Neural crest cell (in vitro differentiated cells): ENCODE data around the gene NEK6. TPM values are rescaled to one million over a fixed set of nuclear protein-coding genes. Genes with fewer than 3 reads are reported as not detected.

ENCODE experiments used
- DNase-seq: peaks from one replicate; pipeline ENCODE4 v3.0.0; 2021; ENCODE audit warnings: low read depth, mixed read lengths, low spot score
- H3K27ac Mint-ChIP-seq: one replicate; pipeline ENCODE4 v1.8.0; 2021; ENCODE audit warnings: mild to moderate bottlenecking, mixed read lengths; ENCODE audit not compliant: unreplicated experiment
- H3K27me3 Mint-ChIP-seq: 2 replicates; pipeline ENCODE4 v1.8.0; 2021; ENCODE audit warnings: low read depth, mild to moderate bottlenecking, mixed read lengths
- H3K36me3 Mint-ChIP-seq: 2 replicates; pipeline ENCODE4 v1.8.0; 2021; ENCODE audit warnings: low read depth, mild to moderate bottlenecking, mixed read lengths
- H3K4me1 Mint-ChIP-seq: 2 replicates; pipeline ENCODE4 v1.8.0; 2021; ENCODE audit warnings: mixed read lengths
- H3K4me3 Mint-ChIP-seq: one replicate; pipeline ENCODE4 v1.8.0; 2021; ENCODE audit warnings: mild to moderate bottlenecking, mixed read lengths
- H3K9me3 Mint-ChIP-seq: 2 replicates; pipeline ENCODE4 v1.8.0; 2021; ENCODE audit warnings: mixed read lengths
- CTCF ChIP-seq: fragments of 200-600 bp; sonication (generic); conservative IDR thresholded peaks from 2 replicates; pipeline ENCODE4 v1.5.0; 2021; ENCODE audit warnings: antibody characterized with exemption, mild to moderate bottlenecking
- total RNA-seq: library from RNA; stranded (reverse); gene quantifications from 2 replicates; pipeline ENCODE4 v1.2.1, GENCODE V29; 2021

NEK6 gene
- total RNA-seq, 1 donor from 2014 or later = 31.9 TPM

- Mint-ChIP-seq H3K4me1 (peaks cover 48% of the 10 kb centered on the region), H3K36me3 (no peaks in the 10 kb centered on the region), H3K27me3 (no peaks in the 10 kb centered on the region), H3K4me3 (no peak overlapping the region), H3K27ac (no peak overlapping the region), H3K9me3 (no peaks in the 10 kb centered on the region)
- DNase-seq = no peak
- TF ChIP-seq CTCF = no peak
Observed at GRCh38 chr9:124277420-124277819, 19.7 kb downstream of the NEK6 start.

GRCh38 chr9:124278054-124278540, 20.3 kb downstream of the NEK6 start:
- no peak for DNase-seq

DNA sequence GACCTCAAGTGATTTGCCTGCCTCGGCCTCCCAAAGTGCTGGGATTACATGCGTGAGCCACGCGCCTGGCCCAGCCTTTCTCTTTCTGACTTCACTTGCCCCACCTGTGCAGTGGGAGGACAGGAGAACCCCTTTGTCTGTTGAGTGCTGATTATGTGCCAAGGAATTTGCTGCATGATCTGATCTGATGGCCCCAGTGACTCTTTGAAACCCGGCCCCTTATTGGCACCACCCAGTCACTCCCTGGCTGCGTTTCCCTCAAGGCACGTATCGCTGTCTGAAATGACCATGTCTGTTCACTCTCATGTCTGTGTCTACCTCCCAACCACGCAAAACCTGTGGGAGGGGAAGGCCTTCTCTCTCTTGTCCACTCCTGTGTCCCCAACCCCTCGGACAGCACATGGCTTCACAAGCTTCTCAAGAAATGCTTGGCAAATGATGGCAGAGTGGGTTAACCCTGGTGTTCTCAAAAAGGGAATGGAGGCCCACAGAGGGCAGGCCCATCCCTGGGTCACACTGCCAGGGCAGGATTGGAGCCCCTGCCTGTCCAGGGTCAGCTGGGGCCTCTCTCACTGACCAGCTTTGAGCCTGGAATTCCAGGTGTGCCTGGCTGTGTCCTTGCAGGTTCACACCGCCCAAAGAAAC, 21.9 kb downstream of the NEK6 start:
- Mint-ChIP-seq H3K4me3 (no peak overlapping the region), H3K27ac (peak overlapping the region; percentile 67), H3K36me3 (no peaks in the 10 kb centered on the region), H3K4me1 (peaks cover 49% of the 10 kb centered on the region), H3K9me3 (no peaks in the 10 kb centered on the region), H3K27me3 (no peaks in the 10 kb centered on the region)
- no peak for DNase-seq
- TF ChIP-seq CTCF = no peak

More at GRCh38 chr9:124278054-124278540, 20.3 kb downstream of the NEK6 start:
- no peaks in the 10 kb centered on the region for H3K27me3 Mint-ChIP-seq
- no peak overlapping the region for H3K4me3 Mint-ChIP-seq
- H3K27ac Mint-ChIP-seq = peak overlapping the region; percentile 12
- no peaks in the 10 kb centered on the region for H3K36me3 Mint-ChIP-seq
- H3K4me1 Mint-ChIP-seq = peaks cover 48% of the 10 kb centered on the region
- no peaks in the 10 kb centered on the region for H3K9me3 Mint-ChIP-seq
- no peak for TF ChIP-seq CTCF

- H3K27ac Mint-ChIP-seq = no peak overlapping the region
- no peaks in the 10 kb centered on the region for H3K36me3 Mint-ChIP-seq
- no peaks in the 10 kb centered on the region for H3K27me3 Mint-ChIP-seq
- no peaks in the 10 kb centered on the region for H3K9me3 Mint-ChIP-seq
- TF ChIP-seq CTCF = no peak
- H3K4me1 Mint-ChIP-seq = peaks cover 55% of the 10 kb centered on the region
- no peak for DNase-seq
- H3K4me3 Mint-ChIP-seq = no peak overlapping the region
Observed at GRCh38 chr9:124280176-124280691, 22.5 kb downstream of the NEK6 start.

DNA sequence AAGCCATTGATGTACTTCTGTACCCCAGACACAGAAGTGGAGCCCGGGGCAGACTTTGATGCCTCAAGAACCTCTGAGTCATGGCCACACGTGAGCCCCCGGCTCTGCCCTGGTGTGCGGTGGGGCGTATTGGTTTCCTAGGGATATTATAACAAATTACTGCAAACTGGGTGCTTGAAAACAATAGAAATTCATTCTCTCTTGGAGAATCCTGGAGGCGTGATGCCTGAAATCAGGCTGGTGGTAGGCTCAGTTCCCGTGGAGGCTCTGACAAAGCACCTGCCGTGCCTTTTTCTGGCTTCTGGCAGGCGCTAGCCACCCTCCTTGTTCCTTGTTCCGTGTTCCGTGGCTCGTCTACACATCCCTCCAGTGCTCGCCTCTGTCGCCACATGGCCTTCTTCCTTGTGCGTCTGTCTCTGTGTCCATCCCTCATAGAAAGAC, 24.2 kb downstream of the NEK6 start:
- H3K4me1 Mint-ChIP-seq = peaks cover 65% of the 10 kb centered on the region
- no peaks in the 10 kb centered on the region for H3K36me3 Mint-ChIP-seq
- H3K9me3 Mint-ChIP-seq = no peaks in the 10 kb centered on the region
- H3K27ac Mint-ChIP-seq = peak overlapping the region; percentile 86
- no peak for DNase-seq
- H3K27me3 Mint-ChIP-seq = no peaks in the 10 kb centered on the region
- no peak for TF ChIP-seq CTCF
- H3K4me3 Mint-ChIP-seq = peak overlapping the region; percentile 57
